ENCODE results near the gene PRPF8.

The PRPF8 gene

GRCh38 chr17:1720856-1721386 is 36.3 kb upstream of the PRPF8 start:
- TF ChIP-seq CTCF (conservative IDR thresholded peaks at IDR 0.05) = peak; percentile 99
- H3K27ac ChIP-seq = no peak overlapping the region

GRCh38 chr17:1718362-1719165 is 33.9 kb upstream of the PRPF8 start:
- H3K27ac ChIP-seq = peak overlapping the region; percentile 99
- no peak for TF ChIP-seq CTCF (conservative IDR thresholded peaks at IDR 0.05)

- no peak for TF ChIP-seq CTCF (conservative IDR thresholded peaks at IDR 0.05)
Observed at GRCh38 chr17:1716912-1717695, 32.4 kb upstream of the PRPF8 start.

GRCh38 chr17:1716076-1716911 is 31.6 kb upstream of the PRPF8 start:
- TF ChIP-seq CTCF (conservative IDR thresholded peaks at IDR 0.05) = no peak
- H3K27ac ChIP-seq = peak overlapping the region; percentile 99

More at GRCh38 chr17:1716912-1717695, 32.4 kb upstream of the PRPF8 start:
- H3K27ac ChIP-seq = peak overlapping the region; percentile 99

- no peak for TF ChIP-seq CTCF (conservative IDR thresholded peaks at IDR 0.05)
- H3K27ac ChIP-seq = peak overlapping the region; percentile 99; the same call in 1 of the 2 replicates
Observed at GRCh38 chr17:1715803-1716075, 31.1 kb upstream of the PRPF8 start.

GRCh38 chr17:1714980-1715802 is 30.5 kb upstream of the PRPF8 start:
- TF ChIP-seq CTCF (conservative IDR thresholded peaks at IDR 0.05) = no peak
- H3K27ac ChIP-seq = peak overlapping the region; percentile 99
